Endothelial cell (in vitro differentiated cells): ENCODE measurements around the gene GLYR1. TPM values are rescaled to one million over a fixed set of nuclear protein-coding genes. Genes with fewer than 3 reads are reported as not detected.
"Not testable (repeated sequence)": the region's sequence is repeated elsewhere in the genome, so short reads cannot be mapped to it uniquely, and the experiment has no call there.

Experiments used
- DNase-seq: peaks from one replicate; pipeline ENCODE4 v3.0.0; 2021; ENCODE audit warnings: low spot score
- H3K27ac Mint-ChIP-seq: one replicate; pipeline ENCODE4 v1.8.0; 2021; ENCODE audit warnings: mixed read lengths, inconsistent platforms; ENCODE audit not compliant: unreplicated experiment
- H3K27me3 Mint-ChIP-seq: one replicate; pipeline ENCODE4 v1.8.0; 2021; ENCODE audit warnings: mild to moderate bottlenecking, moderate library complexity, mixed read lengths, inconsistent platforms; ENCODE audit not compliant: unreplicated experiment
- H3K36me3 Mint-ChIP-seq: one replicate; pipeline ENCODE4 v1.8.0; 2021; ENCODE audit warnings: mild to moderate bottlenecking, low read depth, mixed read lengths, inconsistent platforms; ENCODE audit not compliant: unreplicated experiment
- H3K4me1 Mint-ChIP-seq: one replicate; pipeline ENCODE4 v1.8.0; 2021; ENCODE audit warnings: mild to moderate bottlenecking, mixed read lengths, inconsistent platforms; ENCODE audit not compliant: unreplicated experiment
- H3K4me3 Mint-ChIP-seq: one replicate; pipeline ENCODE4 v1.8.0; 2021; ENCODE audit warnings: mild to moderate bottlenecking, mixed read lengths, inconsistent platforms; ENCODE audit not compliant: unreplicated experiment
- H3K9me3 Mint-ChIP-seq: one replicate; pipeline ENCODE4 v1.8.0; 2021; ENCODE audit warnings: mixed read lengths, inconsistent platforms; ENCODE audit not compliant: unreplicated experiment
- total RNA-seq: library from RNA; stranded (reverse); fragmentation: NEBNext Ultra II Directional; extraction: Animal tissue kit (Norgen Biotek cat#: 25700); gene quantifications from one replicate; pipeline ENCODE4 v1.2.1, GENCODE V29; 2021; ENCODE audit not compliant: unreplicated experiment
- TF ChIP-seq, protein P1 (sequence below): fragments of 200-600 bp; sonication (generic); IDR thresholded peaks from one replicate; pipeline ENCODE4 v1.5.0; 2021; ENCODE audit warnings: antibody characterized with exemption; ENCODE audit not compliant: unreplicated experiment

GLYR1 gene
- total RNA-seq, 1 donor from 2014 or later = 111 TPM

DNA sequence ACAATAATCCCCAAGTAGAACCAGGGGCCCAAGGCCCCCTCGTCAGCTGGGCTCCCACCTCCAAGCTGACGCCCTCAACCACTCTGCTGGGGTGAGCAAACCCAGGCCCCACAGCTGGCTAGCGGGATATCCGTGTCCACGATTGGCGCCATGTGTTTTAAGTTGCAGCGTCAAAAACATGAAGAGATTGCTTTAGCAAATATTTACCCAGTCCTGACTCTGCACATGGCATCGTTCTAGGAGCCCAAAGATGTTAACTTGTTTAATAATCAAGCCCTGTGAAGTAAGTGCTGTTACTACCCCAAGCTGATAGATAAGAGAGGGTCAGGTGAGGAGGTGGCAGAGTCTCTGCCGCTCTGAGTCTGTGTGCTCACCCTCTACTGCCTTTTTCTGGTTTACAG is 58.6 kb downstream of the GLYR1 start:
- DNase-seq = no peak
- Mint-ChIP-seq H3K4me3 (no peak overlapping the region), H3K9me3 (no peaks in the 10 kb centered on the region), H3K4me1 (no peaks in the 10 kb centered on the region), H3K27me3 (peaks cover 5% of the 10 kb centered on the region), H3K36me3 (peaks cover 4% of the 10 kb centered on the region), H3K27ac (no peak overlapping the region)
- TF ChIP-seq, protein P1, sequence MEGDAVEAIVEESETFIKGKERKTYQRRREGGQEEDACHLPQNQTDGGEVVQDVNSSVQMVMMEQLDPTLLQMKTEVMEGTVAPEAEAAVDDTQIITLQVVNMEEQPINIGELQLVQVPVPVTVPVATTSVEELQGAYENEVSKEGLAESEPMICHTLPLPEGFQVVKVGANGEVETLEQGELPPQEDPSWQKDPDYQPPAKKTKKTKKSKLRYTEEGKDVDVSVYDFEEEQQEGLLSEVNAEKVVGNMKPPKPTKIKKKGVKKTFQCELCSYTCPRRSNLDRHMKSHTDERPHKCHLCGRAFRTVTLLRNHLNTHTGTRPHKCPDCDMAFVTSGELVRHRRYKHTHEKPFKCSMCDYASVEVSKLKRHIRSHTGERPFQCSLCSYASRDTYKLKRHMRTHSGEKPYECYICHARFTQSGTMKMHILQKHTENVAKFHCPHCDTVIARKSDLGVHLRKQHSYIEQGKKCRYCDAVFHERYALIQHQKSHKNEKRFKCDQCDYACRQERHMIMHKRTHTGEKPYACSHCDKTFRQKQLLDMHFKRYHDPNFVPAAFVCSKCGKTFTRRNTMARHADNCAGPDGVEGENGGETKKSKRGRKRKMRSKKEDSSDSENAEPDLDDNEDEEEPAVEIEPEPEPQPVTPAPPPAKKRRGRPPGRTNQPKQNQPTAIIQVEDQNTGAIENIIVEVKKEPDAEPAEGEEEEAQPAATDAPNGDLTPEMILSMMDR = no peak

DNA sequence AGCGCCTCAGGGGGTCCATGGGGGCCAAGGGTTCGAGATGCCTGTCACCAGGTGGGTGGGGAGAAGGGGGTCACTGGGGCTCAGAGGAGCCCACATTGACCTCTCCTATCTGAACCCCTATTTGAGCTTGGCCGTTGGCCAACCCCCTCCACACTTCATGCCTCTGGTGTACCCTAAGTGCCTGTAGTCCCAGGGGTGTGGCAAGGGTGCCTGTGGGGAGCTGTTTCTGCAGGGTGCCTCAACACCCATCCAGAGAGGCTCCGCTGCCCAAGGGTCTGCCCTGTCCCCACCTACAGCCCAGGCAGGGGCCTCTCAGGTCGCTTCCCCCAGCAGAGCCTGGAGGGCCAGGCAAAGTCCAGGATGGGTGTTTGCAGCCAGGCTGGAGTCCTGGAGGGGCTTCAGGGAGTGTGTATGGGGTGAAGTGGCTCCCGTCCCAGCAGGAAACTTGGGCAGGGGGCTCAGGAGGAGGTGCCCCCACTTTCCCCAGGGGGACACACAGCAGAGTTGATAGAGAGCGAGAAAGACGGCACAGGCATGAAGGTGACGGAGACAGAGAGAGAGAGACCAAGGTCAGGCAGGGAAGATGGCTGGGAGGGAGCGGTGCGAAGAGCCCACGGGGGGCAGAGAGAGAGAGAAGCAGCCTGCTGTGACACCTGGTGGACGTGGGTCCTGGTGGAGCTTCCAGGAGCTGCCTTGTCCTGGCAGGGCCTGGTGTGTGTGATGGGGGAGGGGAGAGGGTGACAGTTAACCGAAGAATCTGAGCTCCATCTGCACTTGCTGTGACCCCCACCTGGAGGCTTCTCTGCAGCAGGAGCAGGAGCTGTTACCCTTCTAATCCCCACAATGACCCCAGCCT is 59.2 kb downstream of the GLYR1 start, which contains the start of gene SEPTIN12:
Gene SEPTIN12, minus strand, starts transcription at position 719 of the 856 bp plus-strand sequence. Its CDS starts 700 bp downstream, at position 19.
- TF ChIP-seq, protein P1 = no peak
- H3K9me3 Mint-ChIP-seq = no peaks in the 10 kb centered on the region
- no peaks in the 10 kb centered on the region for H3K4me1 Mint-ChIP-seq
- H3K27me3 Mint-ChIP-seq = peaks cover 8% of the 10 kb centered on the region
- no peak for DNase-seq
- peaks cover 10% of the 10 kb centered on the region for H3K36me3 Mint-ChIP-seq
- H3K4me3 Mint-ChIP-seq = no peak within 1 kb of the TSS
- H3K27ac Mint-ChIP-seq = no peak within 1 kb of the TSS

DNA sequence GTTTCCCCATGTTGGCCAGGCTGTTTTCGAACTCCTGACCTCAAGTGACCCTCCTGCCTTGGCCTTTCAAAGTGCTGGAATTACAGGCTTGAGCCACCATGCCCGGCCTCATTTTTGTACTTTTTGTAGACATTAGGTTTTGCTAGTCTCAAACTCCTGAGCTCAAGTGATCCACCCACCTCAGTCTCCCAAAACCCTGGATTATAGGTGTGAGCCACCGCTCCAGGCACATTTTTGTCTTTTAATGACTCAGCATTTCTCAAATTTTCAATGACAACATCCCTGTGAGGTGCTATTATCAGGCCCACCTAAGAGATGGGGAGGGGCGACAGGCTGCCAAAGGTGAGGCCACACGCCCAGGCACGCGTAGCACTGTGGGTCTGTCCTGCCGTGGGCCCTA is 60.0 kb downstream of the GLYR1 start:
- Mint-ChIP-seq H3K4me3 (no peak overlapping the region), H3K36me3 (peaks cover 11% of the 10 kb centered on the region), H3K27me3 (peaks cover 10% of the 10 kb centered on the region), H3K27ac (no peak overlapping the region), H3K9me3 (no peaks in the 10 kb centered on the region), H3K4me1 (no peaks in the 10 kb centered on the region)
- TF ChIP-seq, protein P1 = no peak
- DNase-seq = no peak

DNA sequence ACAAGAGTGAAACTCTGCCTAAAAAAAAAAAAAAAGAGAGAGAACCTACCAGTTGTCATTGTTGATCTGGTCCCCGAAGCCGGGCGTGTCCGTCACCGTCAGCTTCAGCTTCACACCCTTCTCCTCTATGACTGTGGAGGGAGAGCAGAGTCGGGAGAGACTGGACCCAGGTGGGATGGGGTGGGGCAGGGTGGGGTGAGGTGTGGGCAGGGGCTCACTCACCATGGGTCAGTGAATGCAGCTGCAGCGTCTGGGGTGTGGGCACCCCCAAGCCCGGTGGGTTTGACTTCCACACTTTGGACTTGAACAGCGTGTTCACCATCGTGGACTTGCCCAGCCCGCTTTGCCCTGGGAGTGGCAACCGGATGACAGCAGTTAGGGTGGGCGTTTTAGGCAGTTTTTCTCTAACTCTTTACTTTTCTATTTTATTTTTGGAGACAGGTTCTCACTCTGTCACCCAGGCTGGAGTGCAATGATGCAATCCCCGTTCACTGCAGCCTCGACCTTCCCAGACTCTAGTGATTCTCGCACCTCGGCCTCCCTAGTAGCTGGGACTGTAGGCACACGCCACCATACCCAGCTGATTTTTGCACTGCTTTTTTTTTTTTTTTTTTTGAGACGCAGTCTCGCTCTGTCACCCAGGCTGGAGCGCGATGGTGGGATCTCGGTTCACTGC is 61.2 kb downstream of the GLYR1 start:
- TF ChIP-seq, protein P1 = no peak
- H3K27ac Mint-ChIP-seq = no peak overlapping the region

DNA sequence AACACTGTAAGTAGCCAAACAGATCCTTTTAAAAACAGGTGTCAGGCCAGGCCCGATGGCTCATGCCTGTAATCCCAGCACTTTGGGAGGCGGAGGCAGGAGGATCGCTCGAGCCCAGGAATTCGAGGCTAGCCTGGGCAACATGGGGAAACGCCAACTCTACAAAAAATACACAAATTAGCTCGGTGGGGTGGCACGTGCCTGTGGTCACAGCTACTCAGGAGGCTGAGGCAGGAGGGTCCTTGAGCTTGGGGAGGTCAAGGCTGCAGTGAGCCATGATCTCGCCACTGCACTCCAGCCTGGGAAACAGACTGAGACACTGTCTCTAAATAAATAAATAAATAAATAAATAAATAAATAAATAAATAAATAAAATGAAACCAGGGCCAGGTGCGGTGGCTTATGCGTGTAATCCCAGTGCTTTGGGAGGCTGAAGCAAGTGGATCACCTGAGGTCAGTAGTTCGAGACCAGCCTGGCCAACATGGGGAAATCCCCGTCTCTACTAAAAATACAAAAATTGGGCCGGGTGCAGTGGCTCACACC is 62.6 kb downstream of the GLYR1 start:
- H3K27ac Mint-ChIP-seq, H3K4me1 Mint-ChIP-seq, DNase-seq, H3K27me3 Mint-ChIP-seq, H3K9me3 Mint-ChIP-seq, H3K4me3 Mint-ChIP-seq: not testable (repeated sequence)
- H3K36me3 Mint-ChIP-seq = peaks cover 11% of the 10 kb centered on the region

More for the DNA sequence above, 61.2 kb downstream of the GLYR1 start:
- Mint-ChIP-seq H3K9me3 (no peaks in the 10 kb centered on the region), H3K27me3 (peaks cover 10% of the 10 kb centered on the region), H3K4me3 (no peak overlapping the region), H3K36me3 (peaks cover 11% of the 10 kb centered on the region), H3K4me1 (no peaks in the 10 kb centered on the region)
- no peak for DNase-seq
